ENCODE data around the gene CDIPT. TPM values are rescaled to one million over a fixed set of nuclear protein-coding genes. Genes with fewer than 3 reads are reported as not detected.
A peak's percentile ranks its signal among the peaks of the same experiment; 100 is the strongest.
"Not testable (repeated sequence)": the region's sequence is repeated elsewhere in the genome, so short reads cannot be mapped to it uniquely, and the experiment has no call there.

The CDIPT gene
- total RNA-seq, 1 donor from 2014 or later = 65.8 TPM

GRCh38 chr16:29898804-29899515, 35.9 kb upstream of the CDIPT start:
- intact Hi-C loops (cut with micrococcal nuclease) = no loop called here
- ATAC-seq (no peak), DNase-seq (no peak)

GRCh38 chr16:29898135-29898803, 35.2 kb upstream of the CDIPT start:
- ATAC-seq (no peak), DNase-seq (no peak)
- intact Hi-C loops (cut with micrococcal nuclease) = no loop called here

- intact Hi-C loops (cut with micrococcal nuclease) = no loop called here
- DNase-seq (no peak), ATAC-seq (no peak)
Measured at GRCh38 chr16:29897333-29897732, 34.3 kb upstream of the CDIPT start.

GRCh38 chr16:29896841-29897240, 33.8 kb upstream of the CDIPT start:
- DNase-seq (no peak), ATAC-seq (no peak)
- intact Hi-C loops (cut with micrococcal nuclease) = no loop called here

- ATAC-seq = no peak
Measured at GRCh38 chr16:29894352-29894751, 31.3 kb upstream of the CDIPT start.

GRCh38 chr16:29893553-29893952, 30.5 kb upstream of the CDIPT start:
- intact Hi-C loops (cut with micrococcal nuclease) = no loop called here
- ATAC-seq = no peak
- DNase-seq = no peak

More at GRCh38 chr16:29894352-29894751, 31.3 kb upstream of the CDIPT start:
- intact Hi-C loops (cut with micrococcal nuclease) = no loop called here
- DNase-seq = no peak

- ATAC-seq (no peak), DNase-seq (no peak)
Measured at GRCh38 chr16:29892458-29892813, 29.4 kb upstream of the CDIPT start.

GRCh38 chr16:29891525-29892457, 28.8 kb upstream of the CDIPT start:
- DNase-seq = no peak
- ATAC-seq = no peak

More at GRCh38 chr16:29892458-29892813, 29.4 kb upstream of the CDIPT start:
- intact Hi-C loops (cut with micrococcal nuclease) = no loop called here

GRCh38 chr16:29889372-29889771, 26.3 kb upstream of the CDIPT start:
- intact Hi-C loops (cut with micrococcal nuclease); ATAC-seq; DNase-seq: not testable (repeated sequence)

More at GRCh38 chr16:29891525-29892457, 28.8 kb upstream of the CDIPT start:
- intact Hi-C loops (cut with micrococcal nuclease) = no loop called here

GRCh38 chr16:29883987-29884386, 21.0 kb upstream of the CDIPT start:
- DNase-seq (no peak), ATAC-seq (no peak)
- intact Hi-C loops (cut with micrococcal nuclease) = no loop called here

GRCh38 chr16:29881050-29881449, 18.0 kb upstream of the CDIPT start:
- ATAC-seq = no peak
- DNase-seq = no peak
- intact Hi-C loops (cut with micrococcal nuclease) = no loop called here

- intact Hi-C loops (cut with micrococcal nuclease) = no loop called here
- ATAC-seq = no peak
- DNase-seq = no peak
Measured at GRCh38 chr16:29878172-29878571, 15.1 kb upstream of the CDIPT start.

GRCh38 chr16:29877266-29877961, 14.4 kb upstream of the CDIPT start:
- intact Hi-C loops (cut with micrococcal nuclease) = no loop called here
- ATAC-seq = no peak
- peak; percentile 38 for DNase-seq

GRCh38 chr16:29876594-29877249, 13.7 kb upstream of the CDIPT start:
- intact Hi-C loops (cut with micrococcal nuclease) = no loop called here
- ATAC-seq = peak; percentile 23
- peak; percentile 38 for DNase-seq

- intact Hi-C loops (cut with micrococcal nuclease) = no loop called here
- no peak for DNase-seq
- no peak for ATAC-seq
Measured at GRCh38 chr16:29876217-29876593, 13.2 kb upstream of the CDIPT start.

GRCh38 chr16:29875206-29875605, 12.2 kb upstream of the CDIPT start:
- no peak for ATAC-seq
- intact Hi-C loops (cut with micrococcal nuclease) = no loop called here
- DNase-seq = no peak

- intact Hi-C loops (cut with micrococcal nuclease) = no loop called here
- no peak for DNase-seq
- no peak for ATAC-seq
Measured at GRCh38 chr16:29873319-29873718, 10.3 kb upstream of the CDIPT start.

GRCh38 chr16:29871822-29872546, 9.0 kb upstream of the CDIPT start:
- intact Hi-C loops (cut with micrococcal nuclease) = no loop called here
- no peak for ATAC-seq
- DNase-seq = no peak
